Measurements from ENCODE around the gene LRMDA.

DNA sequence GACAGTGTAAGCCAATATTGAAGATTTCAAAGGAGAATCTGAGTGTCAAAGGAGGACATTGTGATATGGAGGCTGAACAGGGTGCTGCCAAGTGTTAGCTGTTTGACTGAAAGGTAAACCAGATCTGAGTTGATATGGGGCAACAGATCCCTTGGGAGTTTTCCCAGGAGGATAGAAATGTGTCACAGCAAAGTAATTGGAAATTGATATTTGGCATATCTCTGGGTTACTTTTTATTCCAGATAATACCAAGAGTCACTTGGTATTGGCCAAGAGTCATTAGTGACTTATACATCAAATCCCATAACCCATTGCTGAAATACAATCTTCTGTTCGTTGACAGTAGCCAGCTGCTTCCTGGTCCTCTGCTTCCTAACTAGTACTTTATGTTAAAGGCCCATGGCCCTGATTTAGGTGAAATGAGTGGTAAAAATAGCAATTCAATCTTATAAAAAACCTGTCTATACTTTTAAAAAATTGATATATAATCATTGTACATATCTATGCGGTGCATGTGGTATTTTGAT, 922.9 kb downstream of the LRMDA start:
- TF ChIP-seq, protein P1, sequence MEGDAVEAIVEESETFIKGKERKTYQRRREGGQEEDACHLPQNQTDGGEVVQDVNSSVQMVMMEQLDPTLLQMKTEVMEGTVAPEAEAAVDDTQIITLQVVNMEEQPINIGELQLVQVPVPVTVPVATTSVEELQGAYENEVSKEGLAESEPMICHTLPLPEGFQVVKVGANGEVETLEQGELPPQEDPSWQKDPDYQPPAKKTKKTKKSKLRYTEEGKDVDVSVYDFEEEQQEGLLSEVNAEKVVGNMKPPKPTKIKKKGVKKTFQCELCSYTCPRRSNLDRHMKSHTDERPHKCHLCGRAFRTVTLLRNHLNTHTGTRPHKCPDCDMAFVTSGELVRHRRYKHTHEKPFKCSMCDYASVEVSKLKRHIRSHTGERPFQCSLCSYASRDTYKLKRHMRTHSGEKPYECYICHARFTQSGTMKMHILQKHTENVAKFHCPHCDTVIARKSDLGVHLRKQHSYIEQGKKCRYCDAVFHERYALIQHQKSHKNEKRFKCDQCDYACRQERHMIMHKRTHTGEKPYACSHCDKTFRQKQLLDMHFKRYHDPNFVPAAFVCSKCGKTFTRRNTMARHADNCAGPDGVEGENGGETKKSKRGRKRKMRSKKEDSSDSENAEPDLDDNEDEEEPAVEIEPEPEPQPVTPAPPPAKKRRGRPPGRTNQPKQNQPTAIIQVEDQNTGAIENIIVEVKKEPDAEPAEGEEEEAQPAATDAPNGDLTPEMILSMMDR (IDR thresholded peaks at IDR 0.05): no peak
- TF ChIP-seq POLR2A (IDR thresholded peaks at IDR 0.05): no peak
